HG03354 (cell line): Measurements from ENCODE around the gene PLB1.

ENCODE experiments used
- ATAC-seq: cut with Tn5 transposase; IDR thresholded peaks from one replicate; pipeline ENCODE4 v1.9.1; 2021; ENCODE audit warnings: mild to moderate bottlenecking; ENCODE audit not compliant: unreplicated experiment, poor library complexity, severe bottlenecking

PLB1 gene

GRCh38 chr2:28673338-28673737 is 177.5 kb downstream of the PLB1 start:
- ATAC-seq: no peak

DNA sequence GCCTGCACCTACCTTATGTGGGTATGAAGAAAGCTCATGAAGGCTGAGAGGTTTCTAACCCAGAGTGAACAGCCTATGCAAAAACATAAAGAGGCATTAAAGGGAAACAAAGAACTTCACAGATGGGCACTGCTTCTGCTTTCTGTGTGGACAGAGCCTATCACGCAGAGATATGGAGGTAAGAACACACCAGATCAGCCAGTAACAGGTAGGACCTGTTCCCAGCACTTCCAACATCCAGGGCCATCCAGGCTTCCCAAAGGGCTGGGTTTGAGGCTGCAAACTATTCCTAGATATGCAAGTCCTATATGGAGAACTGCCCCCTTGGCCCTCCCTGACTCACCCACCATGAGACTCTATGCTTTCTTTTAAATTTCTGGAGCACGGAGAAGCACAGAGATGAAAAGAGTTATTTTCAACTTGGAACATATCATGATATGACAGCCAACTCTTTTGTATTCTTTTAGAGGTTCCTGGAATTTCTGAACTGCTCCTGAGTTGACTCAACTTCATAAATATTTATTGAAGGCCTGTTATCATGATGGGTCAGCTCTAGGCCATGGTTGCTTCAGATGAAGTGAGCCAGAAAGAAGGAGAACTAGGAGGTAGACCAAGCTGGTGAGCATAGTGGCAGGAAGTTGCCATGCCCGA is 178.3 kb downstream of the PLB1 start:
- ATAC-seq: no peak

DNA sequence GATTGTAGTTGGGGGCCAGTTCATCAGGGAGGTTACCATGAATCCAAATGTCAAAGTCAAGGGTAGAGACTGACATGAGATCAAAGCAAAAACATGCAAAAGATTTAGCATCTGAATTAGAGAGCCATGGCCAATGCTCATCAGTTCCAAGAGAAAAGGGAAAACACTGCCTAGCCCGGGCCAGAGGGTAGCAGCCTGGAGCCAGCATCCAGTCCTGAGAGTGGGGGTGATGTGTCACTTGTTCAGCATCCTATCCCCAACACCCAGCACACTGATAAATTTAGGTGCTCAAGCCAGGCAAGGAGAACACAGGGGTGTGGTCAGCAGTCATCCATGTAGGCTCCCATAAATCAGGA is 178.8 kb downstream of the PLB1 start:
- ATAC-seq: no peak

- ATAC-seq: no peak
These were observed 180.4 kb downstream of the PLB1 start for GRCh38 chr2:28676152-28676835.

GRCh38 chr2:28678175-28678855 is 182.5 kb downstream of the PLB1 start:
- ATAC-seq: no peak

- ATAC-seq: no peak
These were observed 183.1 kb downstream of the PLB1 start for GRCh38 chr2:28678944-28679343.

DNA sequence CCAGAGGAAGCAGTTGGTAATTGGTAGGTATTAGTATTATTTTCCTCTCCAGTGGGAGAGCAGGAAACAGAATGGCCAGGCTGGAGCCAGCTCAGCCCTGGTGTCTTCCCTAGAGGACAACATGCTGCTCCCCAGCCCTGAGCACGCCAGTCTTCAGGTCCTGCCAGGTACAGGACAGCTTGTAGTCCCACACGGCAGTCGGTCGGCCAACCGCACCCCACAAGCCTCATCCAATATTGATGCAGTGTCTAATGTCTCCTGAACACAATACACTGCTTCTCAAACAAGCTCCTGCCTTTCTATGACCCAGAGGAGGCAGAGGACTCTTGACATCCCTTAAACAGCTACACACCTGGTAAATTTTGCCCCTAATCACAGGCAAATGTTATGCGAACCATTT is 184.8 kb downstream of the PLB1 start:
- no peak for ATAC-seq

DNA sequence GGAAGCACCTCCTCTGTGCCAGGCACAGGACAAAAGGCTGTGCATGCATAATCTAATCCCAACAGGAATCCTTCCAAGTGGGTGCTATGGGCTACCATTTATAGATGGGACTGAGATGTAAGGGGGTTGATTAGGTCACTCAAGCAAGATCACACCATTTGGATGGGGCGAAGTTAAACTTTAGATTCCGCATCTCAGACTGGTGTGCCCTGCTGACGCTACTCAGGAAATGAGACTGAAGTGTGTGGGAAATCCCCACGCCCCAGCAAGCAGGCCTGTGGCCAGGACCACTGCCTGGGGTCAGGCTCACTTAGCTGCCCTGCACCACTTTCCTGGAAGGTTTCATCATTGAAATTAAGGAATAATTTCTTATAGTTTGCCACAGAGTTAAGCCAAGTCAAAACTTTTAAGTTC is 185.3 kb downstream of the PLB1 start:
- peak; percentile 95 for ATAC-seq

DNA sequence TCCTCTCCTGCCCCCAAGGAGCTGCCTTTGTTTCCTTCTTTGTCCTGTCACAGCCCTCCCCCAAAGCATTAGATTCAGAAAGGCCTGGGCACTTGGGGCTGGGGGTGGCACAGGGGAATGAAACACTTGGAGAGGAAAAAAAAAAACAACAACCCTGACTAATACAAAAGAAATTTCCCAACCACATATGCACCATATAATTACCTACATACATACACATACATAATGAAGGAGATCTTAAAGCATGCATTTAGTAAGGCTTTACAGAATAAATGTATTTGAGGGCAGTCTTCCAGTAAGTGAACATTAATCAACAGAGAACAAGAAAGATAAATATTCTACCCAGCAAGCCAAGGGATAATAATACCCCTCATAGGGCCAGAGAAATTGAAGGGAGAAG is 185.7 kb downstream of the PLB1 start:
- no peak for ATAC-seq

- ATAC-seq: no peak
These were observed 187.3 kb downstream of the PLB1 start for GRCh38 chr2:28683100-28683706.

- ATAC-seq: no peak
These were observed 188.4 kb downstream of the PLB1 start for GRCh38 chr2:28684142-28684858.

DNA sequence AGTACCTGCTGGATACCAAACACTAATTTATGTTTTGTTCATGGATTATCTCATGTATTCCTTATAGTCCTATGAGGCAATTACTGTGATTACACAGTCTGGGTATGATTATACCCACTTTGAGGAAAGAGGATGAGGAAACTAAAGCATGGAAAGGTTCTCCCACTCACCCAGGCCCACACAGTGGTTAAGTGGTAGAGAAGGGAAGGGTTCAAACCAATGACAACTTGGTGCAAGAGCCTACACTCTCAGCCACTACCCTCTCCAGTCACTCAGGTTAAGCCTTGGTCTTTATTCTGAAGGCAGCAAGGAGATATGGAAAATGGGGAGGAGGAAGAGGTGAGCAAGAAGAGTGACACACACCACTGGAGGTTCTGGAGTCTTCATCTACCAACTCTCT is 191.3 kb downstream of the PLB1 start:
- ATAC-seq: no peak

GRCh38 chr2:28687640-28688385 is 192.0 kb downstream of the PLB1 start:
- ATAC-seq: no peak

DNA sequence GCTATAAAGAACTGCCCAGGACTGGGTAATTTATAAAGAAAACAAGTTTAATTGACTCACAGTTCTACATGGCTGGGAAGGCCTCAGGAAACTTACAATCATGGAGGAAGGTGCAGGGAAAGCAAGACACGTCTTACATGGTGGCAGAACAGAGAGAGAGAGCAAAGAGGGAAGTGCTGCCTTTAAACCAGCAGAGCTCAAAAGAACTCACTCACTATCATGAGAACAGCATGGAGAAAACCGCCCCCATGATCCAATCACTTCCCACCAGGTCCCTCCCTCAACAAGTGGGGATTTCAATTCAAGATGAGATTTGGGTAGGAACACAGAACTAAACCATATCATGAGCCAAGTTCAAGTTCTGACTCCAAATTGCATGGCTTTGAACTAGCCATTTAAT is 193.0 kb downstream of the PLB1 start:
- ATAC-seq: no peak

- no peak for ATAC-seq
These were observed 193.9 kb downstream of the PLB1 start for GRCh38 chr2:28689771-28690170.

DNA sequence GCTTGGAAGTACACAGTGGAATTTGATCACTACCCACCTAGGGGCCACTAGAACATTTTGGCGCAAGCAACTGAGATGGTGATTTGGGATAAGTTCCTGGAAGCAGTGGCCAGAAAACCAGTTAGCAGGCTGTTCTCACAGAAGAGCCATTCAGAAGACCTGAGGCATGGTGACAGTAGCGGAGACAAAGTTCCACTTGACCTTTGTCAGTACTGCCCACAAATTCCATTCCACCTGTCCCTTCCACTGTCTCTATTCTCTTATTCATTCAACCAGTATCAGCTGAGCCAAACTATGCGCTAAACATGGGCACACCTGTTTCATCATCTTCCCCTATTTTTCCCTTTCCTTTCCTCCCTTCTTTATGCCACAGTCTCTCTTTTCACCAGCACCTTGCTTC is 196.6 kb downstream of the PLB1 start:
- no peak for ATAC-seq

- no peak for ATAC-seq
These were observed 197.4 kb downstream of the PLB1 start for GRCh38 chr2:28693223-28693622.
